GM18951 (cell line): ENCODE results near the gene EIF4G1.

Source experiments
- POLR2A ChIP-seq: IDR thresholded peaks from 4 replicates; pipeline ENCODE4 v1.6.1; 2011; ENCODE audit warnings: mild to moderate bottlenecking; ENCODE audit not compliant: insufficient read length, insufficient read depth; ENCODE audit errors: extremely low read depth
- in situ Hi-C: fragments of 300-500 bp; cut with MboI; formaldehyde crosslinking; loops from one replicate; pipeline ENCODE4 v1.12.0; 2022; ENCODE audit warnings: low sequenced_read_pairs, mixed read lengths, inconsistent platforms; ENCODE audit not compliant: unreplicated experiment

Gene EIF4G1

DNA sequence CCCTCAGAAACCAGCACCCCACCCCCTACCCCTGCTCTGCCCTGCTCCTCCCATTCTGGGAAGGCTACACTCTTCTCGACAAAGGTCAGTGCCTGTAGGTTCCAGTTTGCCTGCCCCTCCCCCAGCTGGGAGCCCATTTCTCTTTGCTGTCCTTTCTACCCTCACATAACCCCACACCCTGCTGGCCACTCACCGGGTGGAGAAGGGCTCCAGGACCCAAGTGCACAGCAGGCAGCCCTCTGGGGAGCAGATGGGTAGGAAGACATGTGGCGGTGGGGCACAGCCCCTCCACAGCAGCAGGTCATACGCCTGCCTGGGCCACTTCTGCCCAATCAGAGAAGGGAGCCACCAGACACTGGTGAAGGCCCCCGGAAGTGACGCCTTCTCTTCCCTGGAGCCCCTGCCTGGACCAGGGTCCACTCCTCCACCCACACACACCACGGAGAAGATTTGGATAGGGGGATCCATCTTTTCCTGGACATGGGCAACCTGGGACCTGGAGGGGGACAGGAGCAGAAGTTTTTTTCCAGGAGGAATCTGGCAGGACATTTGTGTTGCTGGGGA is 63.6 kb downstream of the EIF4G1 start, which contains the start of gene THPO:
Gene THPO, minus strand, starts transcription at position 326 of the 564 bp plus-strand sequence. CDS start 1,948 bp downstream, outside the sequence.
- in situ Hi-C loops: no loop called here
- TF ChIP-seq POLR2A: no peak

- no peak for TF ChIP-seq POLR2A
- in situ Hi-C loops: no loop called here
Observed at GRCh38 chr3:184378651-184379357, 64.4 kb downstream of the EIF4G1 start.

DNA sequence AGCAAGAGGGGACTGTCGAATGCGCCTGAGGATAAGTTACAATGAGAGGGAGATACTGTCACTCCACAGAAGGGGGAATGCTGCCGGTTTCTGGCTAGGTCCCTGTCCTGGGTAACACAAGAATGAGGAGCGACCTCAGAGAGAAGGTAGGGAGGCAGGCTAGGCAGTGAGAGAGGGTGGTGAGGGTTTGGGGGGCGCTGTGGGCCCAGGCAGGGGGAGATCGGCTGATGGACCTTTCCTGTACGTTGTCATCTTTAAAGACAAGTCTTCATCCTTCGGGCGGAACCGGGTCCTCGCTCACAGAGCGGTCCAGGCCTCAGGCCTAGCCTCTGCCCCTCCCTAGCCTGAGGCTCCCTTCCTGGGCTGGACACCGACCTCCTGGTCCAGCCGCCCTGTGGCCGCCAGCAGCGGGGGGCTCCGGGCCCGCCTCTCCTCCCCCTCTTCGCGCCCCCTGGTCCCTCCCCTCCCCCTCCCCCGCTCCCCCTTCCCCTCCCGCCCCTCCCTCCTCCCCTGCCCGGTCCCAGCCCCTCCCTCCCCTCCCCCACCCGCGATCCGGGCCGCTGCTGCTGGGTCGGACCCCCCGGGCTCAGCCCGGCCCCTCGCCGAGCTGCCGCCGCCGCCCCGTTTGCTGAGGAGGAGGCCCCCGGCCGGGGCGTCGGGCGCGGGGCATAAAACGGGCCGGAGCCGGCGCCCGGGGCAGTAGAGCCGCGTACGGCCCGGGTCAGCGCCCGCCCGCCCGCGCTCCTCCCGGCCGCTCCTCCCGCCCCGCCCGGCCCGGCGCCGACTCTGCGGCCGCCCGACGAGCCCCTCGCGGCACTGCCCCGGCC is 65.2 kb downstream of the EIF4G1 start, which contains the start of gene CHRD:
Gene CHRD, plus strand, starts transcription at position 697 of the 827 bp plus-strand sequence. CDS start 265 bp downstream, outside the sequence.
- in situ Hi-C loops: no loop called here

GRCh38 chr3:184380185-184380626 is 65.8 kb downstream of the EIF4G1 start:
- no peak for TF ChIP-seq POLR2A
- in situ Hi-C loops: no loop called here

More for the DNA sequence above, 65.2 kb downstream of the EIF4G1 start, which contains the start of gene CHRD:
- TF ChIP-seq POLR2A: no peak

DNA sequence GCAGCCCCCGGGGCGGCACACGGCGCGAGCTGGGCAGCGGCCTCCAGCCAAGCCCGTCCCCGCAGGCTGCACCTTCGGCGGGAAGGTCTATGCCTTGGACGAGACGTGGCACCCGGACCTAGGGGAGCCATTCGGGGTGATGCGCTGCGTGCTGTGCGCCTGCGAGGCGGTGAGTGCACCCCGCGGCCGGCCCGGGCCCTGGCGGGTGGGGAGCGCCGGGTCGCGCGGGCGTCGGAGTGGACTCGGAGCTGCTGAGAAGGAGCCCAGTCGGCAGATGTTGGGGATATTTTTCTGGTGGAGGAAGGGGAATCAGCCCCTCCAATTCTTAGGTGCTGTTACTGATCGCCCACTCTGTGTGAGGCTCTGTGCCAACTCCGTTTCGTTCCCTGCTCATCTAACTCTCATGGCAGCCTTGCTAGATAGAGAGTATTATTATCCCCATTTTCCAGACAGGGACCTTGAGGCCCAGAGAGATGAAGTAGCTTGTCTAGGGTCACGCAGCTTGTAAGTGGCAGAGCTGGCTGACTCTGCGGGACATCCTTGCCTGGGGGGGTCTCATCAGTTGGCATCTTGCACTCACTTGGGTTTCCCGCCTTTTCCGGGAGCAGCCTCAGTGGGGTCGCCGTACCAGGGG is 66.3 kb downstream of the EIF4G1 start:
- TF ChIP-seq POLR2A: no peak
- in situ Hi-C loops: no loop called here

- in situ Hi-C loops: no loop called here
- TF ChIP-seq POLR2A: no peak
Observed at GRCh38 chr3:184381261-184382224, 67.1 kb downstream of the EIF4G1 start.

- in situ Hi-C loops: no loop called here
Observed at GRCh38 chr3:184382326-184383032, 68.1 kb downstream of the EIF4G1 start.

GRCh38 chr3:184383033-184383740 is 68.8 kb downstream of the EIF4G1 start:
- in situ Hi-C loops: no loop called here
- TF ChIP-seq POLR2A: no peak

More at GRCh38 chr3:184382326-184383032, 68.1 kb downstream of the EIF4G1 start:
- TF ChIP-seq POLR2A: no peak

DNA sequence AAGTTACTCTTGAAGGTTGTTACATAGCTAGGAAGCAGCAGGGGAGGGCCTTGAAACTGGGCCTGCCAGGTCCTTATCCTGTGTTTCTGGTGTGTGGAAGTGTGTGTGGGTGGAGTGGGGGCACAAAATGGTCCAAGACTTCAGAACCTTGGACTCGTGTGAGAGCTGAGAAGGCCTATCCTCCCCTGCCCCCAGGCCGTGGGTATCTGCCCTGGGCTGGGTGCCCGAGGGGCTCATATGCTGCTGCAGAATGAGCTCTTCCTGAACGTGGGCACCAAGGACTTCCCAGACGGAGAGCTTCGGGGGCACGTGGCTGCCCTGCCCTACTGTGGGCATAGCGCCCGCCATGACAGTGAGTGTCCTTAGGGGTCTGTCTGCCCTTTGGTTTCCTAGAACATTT is 69.9 kb downstream of the EIF4G1 start:
- in situ Hi-C loops: no loop called here
- TF ChIP-seq POLR2A: no peak
